ENCODE measurements around the gene RNF7. TPM values are rescaled to one million over a fixed set of nuclear protein-coding genes. Genes with fewer than 3 reads are reported as not detected.

The RNF7 gene
- polyA plus RNA-seq, 2 of the 4 experiments (the other 2 are of a cell fraction), result 84.1 to 147 TPM

GRCh38 chr3:141776376-141776775, 38.3 kb downstream of the RNF7 start:
- Histone ChIP-seq H3K4me2 (no peak overlapping the region), H3K4me3 (no peak overlapping the region), H3K9me3 (no peaks in the 10 kb centered on the region; the same call in 2 of the 3 replicates), H3K27ac (no peak overlapping the region), H3K4me1 (no peaks in the 10 kb centered on the region)
- DNase-seq (ENCODE audit: low read depth in 1 of 2, low spot score in 1 of 2) (no peak), FAIRE-seq (no peak), ATAC-seq (no peak)
- CTCF ChIA-PET, result interaction anchor here (0.6 to 1.6 kb wide), 3 partner anchors 8 to 504 kb away, joined by 3 to 4 read pairs (median 3); no protein-coding TSS in a partner anchor
- 81% methylated on average over 14 of the region's 14 CpGs for WGBS (ENCODE audit: missing lambda C conversion rate)
- POLR2A ChIA-PET, result no interaction called here
- TF ChIP-seq HEYL (CRISPR knock-in tag; IDR thresholded peaks at IDR 0.05), result no peak
- TF ChIP-seq ATOH8 (CRISPR knock-in tag; IDR thresholded peaks at IDR 0.05; ENCODE audit: low read depth), result no peak
- no peak for TF ChIP-seq RNF2 (IDR thresholded peaks at IDR 0.05; ENCODE audit: borderline replicate concordance, low read depth)
- no peak for TF ChIP-seq ZSCAN20 (CRISPR knock-in tag; IDR thresholded peaks at IDR 0.05)
- no peak for TF ChIP-seq ZNF302 (CRISPR knock-in tag; IDR thresholded peaks at IDR 0.05)
- TF ChIP-seq POLR2A (IDR thresholded peaks at IDR 0.05; ENCODE audit: low read length), result no peak
- TF ChIP-seq CEBPB (IDR thresholded peaks at IDR 0.05), result no peak
- no peak for TF ChIP-seq BHLHE40 (IDR thresholded peaks at IDR 0.05; ENCODE audit: low read depth, low read length)
- TF ChIP-seq FOXS1 (CRISPR knock-in tag; IDR thresholded peaks at IDR 0.05), result no peak
- TF ChIP-seq EHMT2 (IDR thresholded peaks at IDR 0.05; ENCODE audit: low read depth), result no peak
- no peak for TF ChIP-seq ESRRA (IDR thresholded peaks at IDR 0.05; ENCODE audit: borderline replicate concordance, low read length)
- TF ChIP-seq KDM1A (IDR thresholded peaks at IDR 0.05; ENCODE audit: low read depth), result no peak
- no peak for TF ChIP-seq ZFP36 (IDR thresholded peaks at IDR 0.05; ENCODE audit: borderline replicate concordance, partially characterized antibody)
- no peak for TF ChIP-seq SMC3 (IDR thresholded peaks at IDR 0.05)

GRCh38 chr3:141776885-141777284, 38.8 kb downstream of the RNF7 start:
- no peak overlapping the region for H3K27ac ChIP-seq
- no peaks in the 10 kb centered on the region; the same call in 2 of the 3 replicates for H3K9me3 ChIP-seq
- H3K4me1 ChIP-seq, result no peaks in the 10 kb centered on the region
- 89% methylated on average over 15 of the region's 15 CpGs for WGBS (ENCODE audit: missing lambda C conversion rate)
- no peak overlapping the region for H3K4me2 ChIP-seq
- FAIRE-seq, result no peak
- H3K4me3 ChIP-seq, result no peak overlapping the region
- DNase-seq (ENCODE audit: low read depth in 1 of 2, low spot score in 1 of 2), result no peak
- POLR2A ChIA-PET, result no interaction called here
- no peak for ATAC-seq
- TF ChIP-seq KDM5A (IDR thresholded peaks at IDR 0.05), result no peak
- TF ChIP-seq HES2 (IDR thresholded peaks at IDR 0.05), result no peak
- TF ChIP-seq TP53 (CRISPR knock-in tag; IDR thresholded peaks at IDR 0.05), result no peak
- TF ChIP-seq RNF2 (IDR thresholded peaks at IDR 0.05; ENCODE audit: borderline replicate concordance, low read depth), result no peak
- TF ChIP-seq NR3C1 (IDR thresholded peaks at IDR 0.05), result no peak
- no peak for TF ChIP-seq BCL3 (IDR thresholded peaks at IDR 0.05)
- TF ChIP-seq JUN (IDR thresholded peaks at IDR 0.05), result no peak
- TF ChIP-seq HOXA7 (CRISPR knock-in tag; IDR thresholded peaks at IDR 0.05), result no peak
- TF ChIP-seq CHD4 (IDR thresholded peaks at IDR 0.05; ENCODE audit: borderline replicate concordance), result no peak
- CTCF ChIA-PET, result interaction anchor here (1.2 to 1.6 kb wide), 2 partner anchors 8 to 136 kb away, joined by 3 read pairs; no protein-coding TSS in a partner anchor

GRCh38 chr3:141777957-141778813, 40.1 kb downstream of the RNF7 start:
- Histone ChIP-seq H3K4me2 (no peak overlapping the region), H3K4me1 (no peaks in the 10 kb centered on the region), H3K9me3 (no peaks in the 10 kb centered on the region; the same call in 2 of the 3 replicates), H3K4me3 (no peak overlapping the region), H3K27ac (no peak overlapping the region)
- POLR2A ChIA-PET, result no interaction called here
- FAIRE-seq (no peak), DNase-seq (ENCODE audit: low read depth in 1 of 2, low spot score in 1 of 2) (no peak), ATAC-seq (peak in 1 of 2 experiments; percentile 24; a peak in 2 of 6 replicates)
- CTCF ChIA-PET, result interaction anchor here (0.5 to 1.6 kb wide), 3 partner anchors 10 to 61 kb away, joined by 3 read pairs; no protein-coding TSS in a partner anchor
- TF ChIP-seq GATA3 (IDR thresholded peaks at IDR 0.05; ENCODE audit: borderline replicate concordance) (no peak), NPAS2 (CRISPR knock-in tag; IDR thresholded peaks at IDR 0.05; ENCODE audit: borderline replicate concordance) (no peak), E2F6 (IDR thresholded peaks at IDR 0.05; ENCODE audit: borderline replicate concordance, low read depth) (no peak), RAD21 (conservative IDR thresholded peaks at IDR 0.05 in 1 of 2, IDR thresholded peaks at IDR 0.05 in 1 of 2) (no peak)
- 88% methylated on average over 28 of the region's 42 CpGs for WGBS (ENCODE audit: missing lambda C conversion rate)
